ENCODE measurements around the gene AHRR.

Gene AHRR

DNA sequence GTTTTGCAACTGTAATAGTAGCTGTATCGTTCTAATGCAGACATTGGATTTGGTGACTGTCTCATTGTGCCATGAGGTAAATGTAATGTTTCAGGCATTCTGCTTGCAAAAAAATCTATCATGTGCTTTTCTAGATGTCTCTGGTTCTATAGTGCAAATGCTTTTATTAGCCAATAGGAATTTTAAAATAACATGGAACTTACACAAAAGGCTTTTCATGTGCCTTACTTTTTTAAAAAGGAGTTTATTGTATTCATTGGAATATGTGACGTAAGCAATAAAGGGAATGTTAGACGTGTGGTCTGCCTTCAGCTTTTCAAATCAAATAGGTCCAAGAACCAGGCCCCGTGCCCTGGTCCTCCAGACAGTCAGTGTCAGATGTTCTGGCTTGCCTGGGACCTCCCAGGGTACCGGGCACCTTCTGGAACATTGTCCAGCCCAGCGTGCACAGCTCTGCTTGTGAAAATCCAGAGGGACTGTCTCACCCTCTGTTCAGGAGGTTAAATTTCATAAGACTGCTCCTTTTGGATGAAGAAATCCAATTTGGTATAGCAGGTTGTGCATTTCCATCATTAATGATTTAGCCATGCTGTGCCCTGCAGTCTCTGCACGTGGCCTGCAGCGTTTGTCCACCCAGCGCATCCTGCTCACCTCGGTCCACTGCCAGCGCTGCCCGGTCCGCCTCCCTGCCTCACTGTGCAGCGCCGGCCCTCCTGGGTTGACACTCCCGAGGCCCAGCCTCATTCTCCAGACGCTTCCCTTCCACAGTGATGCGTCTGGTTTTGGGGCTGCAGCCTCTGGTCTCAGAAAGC lies 6.6 kb upstream of the AHRR start:
- Histone ChIP-seq H3K9me3 (ENCODE audit: control extremely low read depth in 1 of 5, control insufficient read depth in 4 of 5, insufficient read depth in 2 of 5, low read depth in 1 of 5, low read length in 4 of 5) (no peaks in the 10 kb centered on the region), H3K36me3 (ENCODE audit: control insufficient read depth in 4 of 4, insufficient read depth in 4 of 4, low read length in 3 of 4) (peaks cover 6 to 62% (median 44%) of the 10 kb centered on the region in 4 experiments), H3K27ac (ENCODE audit: insufficient read depth in 1 of 2, low read depth in 1 of 2, low read length in 2 of 2, poor library complexity in 1 of 2, severe bottlenecking in 2 of 2) (no peak overlapping the region), H3K27me3 (replicated peaks in 2 of 5; ENCODE audit: control insufficient read depth in 4 of 5, insufficient read depth in 5 of 5, low read length in 4 of 5) (peaks cover 0 to 17% (median 14%) of the 10 kb centered on the region in 5 experiments), H3K4me1 (ENCODE audit: control extremely low read depth in 1 of 4, control insufficient read depth in 4 of 4, insufficient read depth in 4 of 4, low read length in 3 of 4) (peaks cover 0 to 22% (median 0%) of the 10 kb centered on the region in 4 experiments), H3K4me3 (ENCODE audit: control insufficient read depth in 1 of 7, extremely low read depth in 1 of 7, insufficient read depth in 4 of 7, low read depth in 2 of 7, low read length in 6 of 7) (no peak overlapping the region)
- CTCF ChIA-PET = interaction anchor here (1.0 to 8.1 kb wide), 2 partner anchors 111 to 118 kb away, joined by 5 to 124 read pairs; no protein-coding TSS in a partner anchor
- DNase-seq = no peak
- 91% methylated on average over 18 of the region's 18 CpGs for WGBS (ENCODE audit: insufficient coverage)
- POLR2A ChIA-PET = no interaction called here

DNA sequence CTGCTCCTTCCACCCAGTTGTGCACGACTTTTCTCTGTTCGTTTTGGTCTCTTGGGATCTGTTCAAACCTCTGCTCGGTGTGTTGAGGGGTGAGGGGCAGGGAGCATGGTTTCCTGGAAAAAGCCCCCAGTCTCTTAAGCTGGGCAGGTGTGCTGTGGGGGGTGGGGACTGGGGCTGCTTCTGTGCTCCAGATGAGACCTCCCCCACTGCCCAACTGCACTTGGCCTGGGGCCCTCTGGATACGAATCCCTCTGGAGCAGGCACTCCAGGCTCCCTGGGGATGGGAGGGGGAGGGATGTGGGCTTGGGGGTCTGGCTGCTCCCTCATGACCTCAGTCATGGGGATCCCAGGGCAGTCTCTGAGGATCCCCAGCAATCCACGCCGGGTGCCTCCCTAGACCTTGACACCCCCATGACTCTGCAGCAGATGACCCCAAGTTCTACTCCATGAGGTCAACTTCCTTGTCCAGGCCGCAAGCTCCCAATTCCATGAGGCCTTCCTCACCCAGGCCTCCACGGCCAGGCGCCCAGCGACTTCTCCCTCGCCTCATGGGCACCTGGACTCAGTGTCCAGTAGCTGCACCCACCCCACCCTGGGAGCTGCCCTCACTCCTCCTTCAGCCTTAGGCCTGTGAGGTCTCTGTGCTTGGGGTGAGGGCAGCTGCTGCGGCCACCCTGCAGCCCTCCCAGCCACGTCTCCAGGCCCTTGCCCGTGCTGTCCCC lies 5.9 kb upstream of the AHRR start:
- ChIA-PET POLR2A (no interaction called here), CTCF (interaction anchor here (1.1 to 8.1 kb wide), 10 partner anchors 10 to 130 kb away, joined by 3 to 124 read pairs (median 6); no protein-coding TSS in a partner anchor)
- Histone ChIP-seq H3K4me3 (ENCODE audit: control insufficient read depth in 1 of 7, extremely low read depth in 1 of 7, insufficient read depth in 4 of 7, low read depth in 2 of 7, low read length in 6 of 7) (no peak overlapping the region), H3K9me3 (ENCODE audit: control extremely low read depth in 1 of 5, control insufficient read depth in 4 of 5, insufficient read depth in 2 of 5, low read depth in 1 of 5, low read length in 4 of 5) (no peaks in the 10 kb centered on the region), H3K36me3 (ENCODE audit: control insufficient read depth in 4 of 4, insufficient read depth in 4 of 4, low read length in 3 of 4) (peaks cover 2 to 54% (median 37%) of the 10 kb centered on the region in 4 experiments), H3K27ac (ENCODE audit: insufficient read depth in 1 of 2, low read depth in 1 of 2, low read length in 2 of 2, poor library complexity in 1 of 2, severe bottlenecking in 2 of 2) (no peak overlapping the region), H3K27me3 (replicated peaks in 2 of 5; ENCODE audit: control insufficient read depth in 4 of 5, insufficient read depth in 5 of 5, low read length in 4 of 5) (peaks cover 0 to 25% (median 18%) of the 10 kb centered on the region in 5 experiments), H3K4me1 (ENCODE audit: control extremely low read depth in 1 of 4, control insufficient read depth in 4 of 4, insufficient read depth in 4 of 4, low read length in 3 of 4) (peaks cover 0 to 28% (median 5%) of the 10 kb centered on the region in 4 experiments)
- over 99% methylated on average over 10 of the region's 14 CpGs for whole genome bisulfite sequencing (ENCODE audit: insufficient coverage)
- DNase-seq = no peak

DNA sequence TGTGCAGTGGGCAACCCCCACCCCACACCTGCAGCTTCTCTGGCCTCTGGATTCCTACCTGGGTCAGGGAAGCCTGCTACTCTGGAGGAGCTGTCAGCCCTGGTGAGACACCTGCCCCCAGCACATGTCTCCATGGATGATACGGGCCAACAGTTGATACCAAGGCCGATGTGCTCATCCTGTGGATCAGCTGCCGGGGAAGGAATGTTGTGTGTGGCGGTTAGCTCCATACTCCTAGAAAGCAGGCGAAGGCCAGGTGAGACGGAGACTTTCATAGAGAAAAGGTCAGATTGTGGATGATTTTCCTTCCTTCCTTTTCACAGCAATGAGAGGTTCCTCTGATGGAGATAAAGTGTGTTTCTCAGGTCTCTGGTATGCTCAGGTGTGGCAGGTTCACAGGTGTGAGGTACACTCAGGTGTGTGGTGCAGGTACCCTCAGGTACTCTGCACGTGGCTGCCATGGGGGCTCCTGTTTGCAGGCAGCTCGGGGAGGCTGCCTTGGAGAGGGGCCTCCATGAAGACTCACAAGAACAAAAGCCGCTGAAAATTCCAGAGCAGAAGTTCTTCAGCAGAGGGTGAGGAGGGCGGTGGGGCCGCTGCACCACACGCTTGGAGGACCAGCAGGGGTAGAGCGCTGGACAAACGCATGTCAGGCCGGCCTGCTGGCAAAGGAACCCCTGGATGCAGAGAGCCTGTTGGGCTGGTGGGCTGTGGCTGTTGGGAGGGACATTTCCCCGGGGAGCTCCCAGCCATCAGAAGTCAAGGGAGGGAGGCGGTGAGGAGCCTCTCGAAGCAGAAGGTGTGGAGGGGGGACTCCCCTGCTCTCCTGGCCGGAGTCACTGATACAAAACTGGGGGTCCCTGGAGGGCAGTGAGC lies 5.1 kb upstream of the AHRR start:
- Histone ChIP-seq H3K36me3 (ENCODE audit: control insufficient read depth in 4 of 4, insufficient read depth in 4 of 4, low read length in 3 of 4) (peaks cover 0 to 47% (median 34%) of the 10 kb centered on the region in 4 experiments), H3K27ac (ENCODE audit: insufficient read depth in 1 of 2, low read depth in 1 of 2, low read length in 2 of 2, poor library complexity in 1 of 2, severe bottlenecking in 2 of 2) (no peak overlapping the region), H3K4me3 (ENCODE audit: control insufficient read depth in 1 of 7, extremely low read depth in 1 of 7, insufficient read depth in 4 of 7, low read depth in 2 of 7, low read length in 6 of 7) (no peak overlapping the region), H3K4me1 (ENCODE audit: control extremely low read depth in 1 of 4, control insufficient read depth in 4 of 4, insufficient read depth in 4 of 4, low read length in 3 of 4) (peaks cover 0 to 34% (median 12%) of the 10 kb centered on the region in 4 experiments), H3K9me3 (ENCODE audit: control extremely low read depth in 1 of 5, control insufficient read depth in 4 of 5, insufficient read depth in 2 of 5, low read depth in 1 of 5, low read length in 4 of 5) (no peaks in the 10 kb centered on the region), H3K27me3 (replicated peaks in 2 of 5; ENCODE audit: control insufficient read depth in 4 of 5, insufficient read depth in 5 of 5, low read length in 4 of 5) (peaks cover 0 to 33% (median 18%) of the 10 kb centered on the region in 5 experiments)
- CTCF ChIA-PET = interaction anchor here (0.8 to 8.1 kb wide), 18 partner anchors 9 to 164 kb away, joined by 3 to 124 read pairs (median 4); no protein-coding TSS in a partner anchor
- WGBS (ENCODE audit: insufficient coverage) = 97% methylated on average over 16 of the region's 19 CpGs
- POLR2A ChIA-PET = interaction anchor here (0.5 to 1.2 kb wide), 3 partner anchors 32 to 130 kb away, joined by 3 to 5 read pairs (median 4); no protein-coding TSS in a partner anchor
- no peak for DNase-seq

DNA sequence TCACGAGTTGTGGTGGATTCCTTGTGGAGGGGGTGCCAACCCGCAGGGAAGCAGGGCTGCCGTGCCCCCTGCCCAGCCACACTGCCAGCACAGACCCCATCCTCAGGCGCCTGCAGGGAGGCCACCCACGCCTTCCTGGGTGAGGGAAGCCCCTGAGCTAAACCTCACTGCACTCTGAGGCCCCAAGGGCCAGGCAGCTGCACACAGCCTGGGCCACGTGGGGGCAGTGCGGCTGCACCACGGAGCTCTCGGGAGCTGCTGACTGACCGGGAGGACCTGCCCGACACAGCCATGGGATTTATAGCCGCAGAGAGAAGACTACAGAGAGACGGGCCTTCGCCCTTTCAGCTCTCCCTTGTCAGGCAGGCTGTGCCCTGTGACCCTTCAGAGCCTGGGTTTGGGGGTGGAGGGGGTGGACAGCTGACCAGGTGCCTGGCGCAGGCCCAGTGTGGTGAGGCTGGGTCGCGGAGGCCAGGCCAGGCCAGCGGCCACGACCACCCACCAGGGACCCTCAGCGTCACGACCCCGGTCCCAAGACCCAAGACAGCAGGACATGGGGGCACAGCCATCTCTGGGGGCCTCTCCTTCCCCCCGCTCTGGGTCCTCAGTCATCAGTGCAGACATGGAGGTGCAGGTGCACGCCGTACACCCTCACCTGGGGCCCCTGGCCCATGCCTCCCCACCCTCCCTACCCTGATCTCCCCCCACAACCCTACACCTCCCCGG lies 4.3 kb upstream of the AHRR start:
- ChIA-PET POLR2A (interaction anchor here (0.5 to 1.2 kb wide), 3 partner anchors 31 to 129 kb away, joined by 3 to 5 read pairs (median 4); no protein-coding TSS in a partner anchor), CTCF (interaction anchor here (0.8 to 8.1 kb wide), 17 partner anchors 18 to 163 kb away, joined by 3 to 124 read pairs (median 4); no protein-coding TSS in a partner anchor)
- Histone ChIP-seq H3K27me3 (replicated peaks in 2 of 5; ENCODE audit: control insufficient read depth in 4 of 5, insufficient read depth in 5 of 5, low read length in 4 of 5) (peaks cover 0 to 41% (median 18%) of the 10 kb centered on the region in 5 experiments), H3K27ac (ENCODE audit: insufficient read depth in 1 of 2, low read depth in 1 of 2, low read length in 2 of 2, poor library complexity in 1 of 2, severe bottlenecking in 2 of 2) (no peak overlapping the region), H3K4me1 (ENCODE audit: control extremely low read depth in 1 of 4, control insufficient read depth in 4 of 4, insufficient read depth in 4 of 4, low read length in 3 of 4) (peaks cover 0 to 38% (median 18%) of the 10 kb centered on the region in 4 experiments), H3K9me3 (ENCODE audit: control extremely low read depth in 1 of 5, control insufficient read depth in 4 of 5, insufficient read depth in 2 of 5, low read depth in 1 of 5, low read length in 4 of 5) (no peaks in the 10 kb centered on the region), H3K4me3 (ENCODE audit: control insufficient read depth in 1 of 7, extremely low read depth in 1 of 7, insufficient read depth in 4 of 7, low read depth in 2 of 7, low read length in 6 of 7) (no peak overlapping the region), H3K36me3 (ENCODE audit: control insufficient read depth in 4 of 4, insufficient read depth in 4 of 4, low read length in 3 of 4) (peaks cover 0 to 41% (median 29%) of the 10 kb centered on the region in 4 experiments)
- DNase-seq = peak; percentile 38 to 61 (median 56)
- 88% methylated on average over 18 of the region's 26 CpGs for WGBS (ENCODE audit: insufficient coverage)

DNA sequence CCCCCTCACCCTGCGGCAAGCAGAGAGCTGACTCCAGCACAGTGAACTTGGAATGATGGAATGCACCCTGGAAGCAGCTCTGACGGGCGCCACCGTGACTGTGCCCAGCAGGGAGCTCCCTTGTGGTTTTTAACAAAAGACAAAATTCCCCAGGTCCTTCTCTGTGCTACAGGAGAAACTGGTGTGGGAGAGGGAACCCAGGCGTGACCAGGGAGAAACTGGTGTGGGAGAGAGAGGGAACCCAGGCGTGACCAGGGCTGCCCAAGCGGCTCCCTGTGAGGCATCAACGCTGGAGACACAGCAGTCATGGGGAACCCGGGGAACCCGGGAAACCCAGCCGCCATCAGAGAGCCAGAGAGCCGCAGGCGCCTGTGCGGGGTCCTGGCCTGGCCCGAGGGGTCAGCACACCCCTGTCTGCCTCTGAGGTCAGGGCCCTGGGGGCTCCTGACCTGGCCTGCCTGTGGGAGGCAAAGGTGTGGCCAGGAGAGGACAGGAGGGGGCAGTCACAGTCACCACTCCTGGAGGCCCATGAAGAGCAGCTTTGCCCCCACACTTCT lies 3.1 kb upstream of the AHRR start:
- WGBS (ENCODE audit: insufficient coverage) = 72% methylated on average over 14 of the region's 15 CpGs
- ChIA-PET CTCF (interaction anchor here (0.9 to 8.1 kb wide), 3 partner anchors 45 to 114 kb away, joined by 3 to 124 read pairs (median 12); no protein-coding TSS in a partner anchor), POLR2A (no interaction called here)
- Histone ChIP-seq H3K27ac (ENCODE audit: insufficient read depth in 1 of 2, low read depth in 1 of 2, low read length in 2 of 2, poor library complexity in 1 of 2, severe bottlenecking in 2 of 2) (no peak overlapping the region), H3K4me3 (ENCODE audit: control insufficient read depth in 1 of 7, extremely low read depth in 1 of 7, insufficient read depth in 4 of 7, low read depth in 2 of 7, low read length in 6 of 7) (no peak overlapping the region), H3K36me3 (ENCODE audit: control insufficient read depth in 4 of 4, insufficient read depth in 4 of 4, low read length in 3 of 4) (peaks cover 0 to 34% (median 24%) of the 10 kb centered on the region in 4 experiments), H3K4me1 (ENCODE audit: control extremely low read depth in 1 of 4, control insufficient read depth in 4 of 4, insufficient read depth in 4 of 4, low read length in 3 of 4) (peaks cover 0 to 49% (median 23%) of the 10 kb centered on the region in 4 experiments), H3K9me3 (ENCODE audit: control extremely low read depth in 1 of 5, control insufficient read depth in 4 of 5, insufficient read depth in 2 of 5, low read depth in 1 of 5, low read length in 4 of 5) (no peaks in the 10 kb centered on the region), H3K27me3 (replicated peaks in 2 of 5; ENCODE audit: control insufficient read depth in 4 of 5, insufficient read depth in 5 of 5, low read length in 4 of 5) (peaks cover 0 to 53% (median 24%) of the 10 kb centered on the region in 5 experiments)
- no peak for DNase-seq
